Ishikawa (cell line): ENCODE results near the gene NCEH1.

Source experiments
- CEBPB ChIP-seq: IDR thresholded peaks from 2 replicates; pipeline ENCODE4 v1.6.1; 2012
- CREB1 ChIP-seq: IDR thresholded peaks from 2 replicates; pipeline ENCODE4 v1.6.1; 2012; ENCODE audit warnings: low read depth
- EGR1 ChIP-seq: IDR thresholded peaks from 2 replicates; pipeline ENCODE4 v1.6.1; 2012
- EP300 ChIP-seq: IDR thresholded peaks from 2 replicates; pipeline ENCODE4 v1.6.1; 2012; ENCODE audit warnings: borderline replicate concordance
- FOXM1 ChIP-seq: IDR thresholded peaks from 2 replicates; pipeline ENCODE4 v1.6.1; 2012; ENCODE audit warnings: low read depth, borderline replicate concordance
- NFIC ChIP-seq: IDR thresholded peaks from 2 replicates; pipeline ENCODE4 v1.6.1; 2012
- RAD21 ChIP-seq: IDR thresholded peaks from 2 replicates; pipeline ENCODE4 v1.6.1; 2012; ENCODE audit warnings: low read depth
- TAF1 ChIP-seq: IDR thresholded peaks from 2 replicates; pipeline ENCODE4 v1.6.1; 2012; ENCODE audit warnings: low read depth, mild to moderate bottlenecking
- TCF12 ChIP-seq: IDR thresholded peaks from 2 replicates; pipeline ENCODE4 v1.6.1; 2012; ENCODE audit warnings: low read depth
- TEAD4 ChIP-seq: IDR thresholded peaks from 2 replicates; pipeline ENCODE4 v1.6.1; 2012
- YY1 ChIP-seq: IDR thresholded peaks from 2 replicates; pipeline ENCODE4 v1.6.1; 2012; ENCODE audit warnings: low read depth
- ZBTB7A ChIP-seq: IDR thresholded peaks from 2 replicates; pipeline ENCODE4 v1.6.1; 2012; ENCODE audit warnings: low read depth
- TF ChIP-seq, protein P1 (sequence below): IDR thresholded peaks from 2 replicates; pipeline ENCODE4 v1.6.1; 2012
- TF ChIP-seq, protein P2 (sequence below): IDR thresholded peaks from 2 replicates; pipeline ENCODE4 v1.6.1; 2012
- TF ChIP-seq, protein P3 (sequence below): IDR thresholded peaks from 2 replicates; pipeline ENCODE4 v1.6.1; 2012; ENCODE audit warnings: low read depth, mild to moderate bottlenecking

The NCEH1 gene

DNA sequence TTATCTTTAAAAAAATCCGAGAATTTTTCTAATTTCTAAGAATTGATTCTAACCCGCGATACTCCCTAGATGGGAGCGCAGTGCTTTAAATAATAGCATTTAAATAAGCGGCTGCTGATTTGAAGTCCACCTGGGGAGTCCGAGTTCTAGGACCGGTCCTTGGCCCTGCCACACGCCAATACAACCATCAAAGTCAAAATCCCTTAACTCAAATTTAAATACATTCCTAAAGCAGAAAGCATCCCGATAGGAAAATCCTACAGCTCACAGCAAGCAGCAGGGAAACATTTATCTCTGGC is 39.2 kb upstream of the NCEH1 start:
- no peak for TF ChIP-seq RAD21
- TF ChIP-seq CREB1, result no peak; the same call in 1 of the 2 replicates
- no peak for TF ChIP-seq ZBTB7A
- TF ChIP-seq, protein P1, sequence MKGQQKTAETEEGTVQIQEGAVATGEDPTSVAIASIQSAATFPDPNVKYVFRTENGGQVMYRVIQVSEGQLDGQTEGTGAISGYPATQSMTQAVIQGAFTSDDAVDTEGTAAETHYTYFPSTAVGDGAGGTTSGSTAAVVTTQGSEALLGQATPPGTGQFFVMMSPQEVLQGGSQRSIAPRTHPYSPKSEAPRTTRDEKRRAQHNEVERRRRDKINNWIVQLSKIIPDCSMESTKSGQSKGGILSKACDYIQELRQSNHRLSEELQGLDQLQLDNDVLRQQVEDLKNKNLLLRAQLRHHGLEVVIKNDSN, result no peak

DNA sequence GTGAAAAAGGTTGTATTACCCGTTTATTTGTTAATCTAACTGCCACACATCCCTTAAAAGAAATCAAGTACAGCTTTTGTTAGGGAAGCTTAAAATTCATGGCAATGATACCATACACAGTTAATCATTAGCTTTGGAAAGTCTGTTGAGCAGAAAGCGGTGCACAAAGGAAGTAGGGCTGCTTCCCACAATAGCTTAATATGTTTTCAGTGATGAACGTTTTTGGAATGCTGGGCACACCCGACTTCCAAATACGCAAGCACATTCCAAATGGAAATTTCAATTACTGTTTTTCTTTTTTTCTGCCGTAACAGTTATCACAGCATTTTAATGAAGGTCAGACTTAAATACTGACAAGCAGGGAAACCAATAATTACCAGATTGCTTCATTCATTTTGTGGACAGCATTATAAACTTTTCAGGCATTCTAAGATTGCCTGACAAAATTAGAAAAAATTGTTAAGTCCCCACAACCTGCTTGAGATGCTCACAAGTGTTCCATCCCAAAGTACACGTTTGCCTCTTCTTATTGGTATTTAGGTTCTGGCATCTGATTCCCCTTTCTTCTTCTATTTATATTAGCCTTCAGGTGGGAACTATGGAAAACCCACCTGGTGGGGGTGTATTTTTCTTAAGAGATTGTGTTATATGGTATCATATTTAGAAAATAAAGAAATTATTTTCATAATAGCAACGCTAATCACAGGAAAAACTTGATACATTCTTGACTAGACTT is 38.5 kb upstream of the NCEH1 start:
- TF ChIP-seq TCF12 (peak; percentile 27; the same call in 1 of the 2 replicates), TEAD4 (peak; percentile 79), TAF1 (no peak), NFIC (no peak)
- TF ChIP-seq, protein P2, sequence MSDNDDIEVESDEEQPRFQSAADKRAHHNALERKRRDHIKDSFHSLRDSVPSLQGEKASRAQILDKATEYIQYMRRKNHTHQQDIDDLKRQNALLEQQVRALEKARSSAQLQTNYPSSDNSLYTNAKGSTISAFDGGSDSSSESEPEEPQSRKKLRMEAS, result no peak

DNA sequence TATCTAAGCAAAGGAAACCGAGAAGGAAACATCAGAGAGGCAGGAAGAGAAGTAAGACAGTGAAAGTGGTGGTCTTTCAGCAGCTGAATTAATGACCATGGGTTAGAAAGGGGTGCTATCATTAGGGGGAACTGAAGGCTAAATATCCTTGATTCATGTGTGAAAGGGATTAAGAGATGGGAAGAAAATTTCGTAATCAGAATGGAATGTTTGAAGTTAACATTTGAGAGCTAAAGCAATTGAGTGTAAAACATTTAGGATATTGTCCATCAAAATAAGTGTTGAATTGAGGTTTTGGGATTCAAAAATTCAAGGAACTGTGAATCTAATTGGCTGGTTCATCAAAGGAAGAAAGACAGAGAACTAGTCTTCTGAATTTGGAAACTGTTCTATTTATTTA is 35.6 kb upstream of the NCEH1 start:
- no peak for TF ChIP-seq EP300
- TF ChIP-seq NFIC, result no peak
- TF ChIP-seq FOXM1, result no peak
- TF ChIP-seq ZBTB7A, result no peak
- TF ChIP-seq, protein P1, result no peak
- no peak for TF ChIP-seq YY1
- TF ChIP-seq, protein P2, result no peak
- TF ChIP-seq CEBPB, result no peak
- no peak for TF ChIP-seq EGR1
- TF ChIP-seq TEAD4, result no peak
- no peak for TF ChIP-seq RAD21
- TF ChIP-seq TCF12, result no peak
- no peak for TF ChIP-seq CREB1
- TF ChIP-seq, protein P3, sequence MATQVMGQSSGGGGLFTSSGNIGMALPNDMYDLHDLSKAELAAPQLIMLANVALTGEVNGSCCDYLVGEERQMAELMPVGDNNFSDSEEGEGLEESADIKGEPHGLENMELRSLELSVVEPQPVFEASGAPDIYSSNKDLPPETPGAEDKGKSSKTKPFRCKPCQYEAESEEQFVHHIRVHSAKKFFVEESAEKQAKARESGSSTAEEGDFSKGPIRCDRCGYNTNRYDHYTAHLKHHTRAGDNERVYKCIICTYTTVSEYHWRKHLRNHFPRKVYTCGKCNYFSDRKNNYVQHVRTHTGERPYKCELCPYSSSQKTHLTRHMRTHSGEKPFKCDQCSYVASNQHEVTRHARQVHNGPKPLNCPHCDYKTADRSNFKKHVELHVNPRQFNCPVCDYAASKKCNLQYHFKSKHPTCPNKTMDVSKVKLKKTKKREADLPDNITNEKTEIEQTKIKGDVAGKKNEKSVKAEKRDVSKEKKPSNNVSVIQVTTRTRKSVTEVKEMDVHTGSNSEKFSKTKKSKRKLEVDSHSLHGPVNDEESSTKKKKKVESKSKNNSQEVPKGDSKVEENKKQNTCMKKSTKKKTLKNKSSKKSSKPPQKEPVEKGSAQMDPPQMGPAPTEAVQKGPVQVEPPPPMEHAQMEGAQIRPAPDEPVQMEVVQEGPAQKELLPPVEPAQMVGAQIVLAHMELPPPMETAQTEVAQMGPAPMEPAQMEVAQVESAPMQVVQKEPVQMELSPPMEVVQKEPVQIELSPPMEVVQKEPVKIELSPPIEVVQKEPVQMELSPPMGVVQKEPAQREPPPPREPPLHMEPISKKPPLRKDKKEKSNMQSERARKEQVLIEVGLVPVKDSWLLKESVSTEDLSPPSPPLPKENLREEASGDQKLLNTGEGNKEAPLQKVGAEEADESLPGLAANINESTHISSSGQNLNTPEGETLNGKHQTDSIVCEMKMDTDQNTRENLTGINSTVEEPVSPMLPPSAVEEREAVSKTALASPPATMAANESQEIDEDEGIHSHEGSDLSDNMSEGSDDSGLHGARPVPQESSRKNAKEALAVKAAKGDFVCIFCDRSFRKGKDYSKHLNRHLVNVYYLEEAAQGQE, result no peak

DNA sequence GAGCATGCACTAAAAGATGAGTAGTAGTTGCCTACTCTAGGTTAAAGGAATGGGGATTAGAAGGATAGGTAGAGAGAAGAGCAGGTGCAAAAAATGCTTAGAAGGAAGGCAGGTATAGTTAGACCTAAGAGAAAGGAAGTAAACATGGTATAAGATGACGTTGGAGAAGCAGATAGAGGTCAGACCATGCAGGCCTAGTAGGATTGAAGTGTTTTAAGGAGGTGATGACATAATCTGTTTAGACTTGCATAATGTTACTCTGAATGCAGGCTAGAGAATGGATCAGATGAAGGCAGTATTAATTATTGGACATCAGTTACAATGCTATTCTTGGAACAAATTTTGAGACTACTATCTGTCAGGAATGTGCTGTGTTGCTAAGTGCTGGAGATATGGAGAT is 28.6 kb upstream of the NCEH1 start:
- TF ChIP-seq RAD21 (no peak), YY1 (no peak), FOXM1 (no peak), CEBPB (no peak), EP300 (no peak), NFIC (no peak), TCF12 (no peak), CREB1 (no peak), EGR1 (no peak), TEAD4 (no peak), TAF1 (no peak), ZBTB7A (no peak)
- TF ChIP-seq, protein P2, result no peak
- TF ChIP-seq, protein P1, result no peak

DNA sequence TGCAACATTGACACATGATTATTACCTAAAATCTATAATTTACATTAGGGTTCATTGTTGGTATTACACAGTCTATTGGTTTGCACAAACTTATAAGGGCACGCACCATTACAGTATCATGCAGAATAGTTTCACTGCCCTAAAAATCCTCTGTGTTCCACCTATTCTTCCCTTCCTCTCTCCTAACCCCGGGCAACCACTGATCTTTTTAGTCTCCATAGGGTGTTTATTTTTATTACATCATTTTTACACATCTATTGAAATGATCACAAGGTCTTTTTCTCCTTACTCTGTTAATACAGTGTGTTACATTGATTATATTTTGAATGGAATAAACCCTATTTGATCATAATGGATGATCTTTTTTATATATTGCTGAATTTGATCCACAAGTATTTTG is 24.1 kb upstream of the NCEH1 start:
- TF ChIP-seq CREB1 (no peak), FOXM1 (no peak)
- TF ChIP-seq, protein P2, result no peak

DNA sequence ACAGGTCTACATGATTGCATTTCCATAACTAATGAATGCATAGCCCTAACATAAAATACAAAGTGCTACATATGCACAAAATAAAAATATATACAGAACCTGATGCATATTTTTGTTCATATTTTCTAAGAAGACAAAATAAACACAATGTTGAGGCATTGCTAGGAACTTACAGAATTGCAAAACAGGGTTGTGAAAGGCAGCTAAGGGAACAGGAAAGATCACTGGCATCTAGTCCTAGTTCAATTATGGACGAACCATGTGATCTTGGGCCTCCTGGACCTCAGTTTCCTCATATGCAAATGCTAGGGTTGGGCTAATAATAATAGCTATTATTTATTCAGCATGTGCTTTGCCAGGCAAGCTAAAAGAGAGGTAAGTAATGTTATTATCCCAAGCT is 15.5 kb upstream of the NCEH1 start:
- no peak for TF ChIP-seq TCF12
- TF ChIP-seq ZBTB7A, result no peak
- no peak for TF ChIP-seq CREB1
- TF ChIP-seq RAD21, result no peak
- TF ChIP-seq YY1, result no peak
- TF ChIP-seq FOXM1, result no peak
- TF ChIP-seq CEBPB, result no peak
- no peak for TF ChIP-seq TEAD4
- no peak for TF ChIP-seq EP300
- TF ChIP-seq TAF1, result no peak
- no peak for TF ChIP-seq EGR1
- TF ChIP-seq NFIC, result no peak
- TF ChIP-seq, protein P3, result no peak
- TF ChIP-seq, protein P2, result no peak
- TF ChIP-seq, protein P1, result no peak
